Fibroblast of pulmonary artery (primary cell): ENCODE data around the gene GBGT1.

Source experiments
- DNase-seq: peaks from one replicate; pipeline ENCODE4 v3.0.0-alpha.2; 2010; ENCODE audit warnings: low read depth
- H3K4me3 ChIP-seq: replicated peaks from 2 replicates; pipeline ENCODE4 v1.5.1; 2011; ENCODE audit warnings: low read depth, mild to moderate bottlenecking, control low read depth, low read length, moderate library complexity
- CTCF ChIP-seq: IDR thresholded peaks from 2 replicates; pipeline ENCODE4 v1.5.1; 2011; ENCODE audit warnings: mild to moderate bottlenecking, control low read depth, low read length, inconsistent platforms; ENCODE audit errors: missing control alignments

Gene GBGT1

DNA sequence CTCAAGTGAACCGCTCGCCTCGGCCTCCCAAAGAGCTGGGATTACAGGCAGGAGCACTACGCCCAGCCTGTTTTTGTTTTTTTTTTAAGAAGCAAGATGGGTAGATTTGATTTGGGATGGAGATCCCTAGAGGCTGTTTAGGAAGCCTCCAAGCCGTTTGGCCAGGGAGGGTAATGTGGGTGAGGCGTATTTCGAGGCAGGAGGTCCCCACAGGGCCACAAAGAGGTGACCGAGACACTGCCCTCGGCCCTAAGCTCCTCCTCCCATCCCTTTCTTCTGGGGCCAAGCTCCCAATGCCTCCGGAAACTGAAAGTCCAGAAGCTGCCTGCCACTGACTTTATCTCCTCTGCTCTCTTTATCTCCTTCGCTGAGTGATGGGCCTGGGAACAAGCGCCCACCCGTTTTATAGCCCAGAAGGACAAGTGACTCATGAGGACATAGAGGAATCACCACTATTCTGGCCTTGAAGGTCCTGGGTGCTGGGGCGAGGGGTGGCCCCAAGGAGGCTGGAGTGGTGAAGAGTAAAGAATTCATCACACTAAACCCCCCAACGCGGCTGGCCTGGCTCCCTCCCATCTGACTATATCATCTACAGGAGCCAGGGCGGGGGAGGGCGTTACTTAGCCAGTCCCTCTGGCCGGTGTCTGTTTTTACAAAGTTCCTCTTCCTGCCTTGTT, 40.6 kb downstream of the GBGT1 start:
- H3K4me3 ChIP-seq: no peak overlapping the region
- TF ChIP-seq CTCF: no peak
- peak; percentile 38 for DNase-seq

DNA sequence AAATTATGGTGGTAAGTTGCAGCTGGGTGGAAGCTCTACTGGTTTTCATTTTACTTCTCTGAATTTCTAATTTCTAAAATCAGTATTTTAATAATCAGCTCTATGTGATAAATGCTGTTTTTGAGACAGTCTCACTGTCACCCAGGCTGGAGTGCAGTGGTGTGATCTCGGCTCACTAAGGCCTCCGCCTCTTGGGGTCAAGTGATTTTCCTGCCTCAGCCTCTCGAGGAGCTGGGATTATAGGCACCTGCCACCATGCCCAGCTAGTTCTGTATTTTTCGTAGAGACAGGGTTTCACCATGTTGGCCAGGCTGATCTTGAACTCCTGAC, 41.1 kb downstream of the GBGT1 start:
- no peak for TF ChIP-seq CTCF
- DNase-seq: no peak
- no peak overlapping the region for H3K4me3 ChIP-seq

DNA sequence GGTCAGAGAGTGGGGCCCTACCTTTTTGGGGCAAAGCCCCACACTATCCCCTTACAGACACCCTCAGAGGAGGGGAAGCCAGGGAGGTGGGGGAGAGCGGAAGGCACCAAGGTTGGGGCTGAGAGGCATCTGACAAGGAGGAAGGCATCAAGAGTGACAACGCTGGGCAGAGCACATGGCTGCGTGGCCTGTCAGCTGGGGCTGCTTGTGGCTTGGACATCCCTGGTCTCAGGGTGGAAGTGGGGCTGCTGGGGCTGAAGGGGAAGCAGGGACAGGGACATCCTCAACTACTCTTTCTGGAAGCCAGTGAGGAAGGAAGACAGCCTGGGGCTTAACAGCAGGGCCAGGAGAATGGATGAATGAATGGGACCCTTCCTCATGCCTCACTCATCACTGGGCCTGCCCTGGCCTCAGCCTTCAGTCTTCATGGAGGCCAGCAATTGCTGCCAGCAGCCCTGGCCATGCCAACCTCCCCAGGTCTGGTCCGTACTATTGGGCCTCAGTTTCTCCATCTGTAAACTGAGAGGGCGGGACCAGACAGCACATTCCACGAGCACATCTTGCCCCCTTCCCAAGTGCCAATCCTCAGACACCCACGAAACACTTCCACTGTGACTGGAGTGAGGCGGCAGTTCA, 41.7 kb downstream of the GBGT1 start:
- no peak overlapping the region for H3K4me3 ChIP-seq
- no peak for TF ChIP-seq CTCF
- no peak for DNase-seq

DNA sequence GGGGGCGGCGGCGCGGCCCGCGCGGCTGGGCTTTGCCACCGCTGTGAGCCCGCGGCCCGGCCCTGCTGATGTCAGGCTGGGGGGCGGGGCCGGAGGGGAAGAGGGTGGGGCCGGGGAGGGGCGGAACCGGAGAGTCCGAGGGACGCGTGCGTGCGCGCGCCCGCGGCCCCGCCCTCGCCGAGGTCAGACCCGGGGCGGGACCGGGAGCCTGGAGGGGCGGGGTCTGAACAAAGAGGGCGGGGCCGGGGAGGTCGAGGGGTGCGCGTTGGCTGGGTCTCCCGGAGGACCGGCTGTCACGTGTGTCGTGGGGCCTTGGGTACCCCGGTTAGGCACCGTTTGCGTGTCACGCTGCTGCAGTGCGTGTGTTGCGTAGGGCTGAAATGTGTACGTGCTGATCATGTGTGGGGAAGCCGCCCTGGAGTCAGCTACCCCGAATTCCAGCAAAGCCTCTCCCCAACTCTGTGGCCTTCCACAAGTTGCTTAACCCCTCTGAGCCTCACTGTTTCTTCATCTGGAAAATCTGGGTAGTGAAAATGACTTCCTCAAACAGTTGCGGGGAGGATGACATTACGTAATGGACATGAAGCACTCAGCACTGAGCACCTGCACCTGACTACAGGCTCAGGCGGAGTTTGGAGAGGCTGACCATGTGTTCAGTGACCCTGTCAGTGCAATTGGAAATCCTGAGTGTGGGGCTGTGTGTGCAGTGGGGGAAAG, 42.4 kb downstream of the GBGT1 start, which contains the start of gene RALGDS:
Gene RALGDS (minus strand): TSS at position 43 of the 717 bp plus-strand sequence. CDS start 86 bp downstream, outside the sequence.
- DNase-seq: peak; percentile 77
- peak within 1 kb of the TSS; percentile 65 for H3K4me3 ChIP-seq
- no peak for TF ChIP-seq CTCF

DNA sequence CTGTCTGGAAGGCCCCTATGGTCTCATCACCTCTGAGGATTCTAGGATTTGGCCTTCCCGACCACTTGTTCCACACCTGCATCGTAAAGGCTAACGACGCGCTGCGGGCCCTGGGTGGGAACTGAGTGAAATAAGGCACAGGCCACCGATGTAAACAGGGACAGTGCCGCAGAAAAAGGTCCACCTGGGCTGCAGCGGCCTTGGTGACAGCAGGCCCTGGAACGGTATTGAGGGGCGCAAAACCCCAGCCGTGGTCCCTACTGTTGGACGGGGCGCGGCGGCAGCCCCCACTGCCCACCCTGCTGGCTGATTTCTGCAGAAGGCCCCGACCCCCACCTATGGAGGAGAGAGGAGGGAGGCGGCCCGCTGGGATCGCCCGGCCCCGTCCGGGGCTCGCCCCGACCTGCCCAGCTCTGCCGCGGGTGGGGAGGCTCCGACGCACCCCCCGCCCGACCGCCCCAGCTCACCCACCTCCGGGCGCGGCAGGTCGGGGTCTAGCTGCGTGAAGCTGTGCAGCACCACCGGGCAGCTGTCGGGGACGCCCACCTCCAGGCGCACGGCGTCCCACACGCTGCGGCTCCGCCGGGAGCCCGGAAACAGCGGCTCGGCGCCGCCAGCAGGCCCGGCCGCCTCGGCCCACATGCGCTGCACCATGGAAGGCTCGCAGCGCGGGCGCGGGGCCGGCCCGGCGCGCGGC, 43.1 kb downstream of the GBGT1 start:
- no peak for DNase-seq
- H3K4me3 ChIP-seq: peak overlapping the region; percentile 65

More for the DNA sequence above, 43.1 kb downstream of the GBGT1 start:
- TF ChIP-seq CTCF: no peak
